Stimulated activated naive CD4-positive, alpha-beta T cell treated with Interleukin-2 at 50 U/mL for 16 hours (primary cell): ENCODE data around the gene SPTSSA.
"Not testable (repeated sequence)": the region's sequence is repeated elsewhere in the genome, so short reads cannot be mapped to it uniquely, and the experiment has no call there.

Experiments used
- DNase-seq: peaks from one replicate; lab custom pipeline; 2025; lab: John Stamatoyannopoulos, UW

Gene SPTSSA

GRCh38 chr14:34426313-34427295 lies 35.4 kb downstream of the SPTSSA start:
- DNase-seq = no peak

- no peak for DNase-seq
Observed at GRCh38 chr14:34425095-34425851, 36.8 kb downstream of the SPTSSA start.

- DNase-seq = no peak
Observed at GRCh38 chr14:34424488-34424887, 37.6 kb downstream of the SPTSSA start.

- no peak for DNase-seq
Observed at GRCh38 chr14:34423445-34423844, 38.6 kb downstream of the SPTSSA start.

- no peak for DNase-seq
Observed at GRCh38 chr14:34420547-34421150, 41.4 kb downstream of the SPTSSA start.

- no peak for DNase-seq
Observed at GRCh38 chr14:34409721-34410120, 52.3 kb downstream of the SPTSSA start.

GRCh38 chr14:34407951-34408350 lies 54.1 kb downstream of the SPTSSA start:
- DNase-seq = no peak

GRCh38 chr14:34404416-34404815 lies 57.6 kb downstream of the SPTSSA start:
- no peak for DNase-seq

GRCh38 chr14:34403646-34404045 lies 58.4 kb downstream of the SPTSSA start:
- no peak for DNase-seq

GRCh38 chr14:34398024-34398423 lies 64.0 kb downstream of the SPTSSA start:
- DNase-seq = no peak

- no peak for DNase-seq
Observed at GRCh38 chr14:34387974-34388516, 74.0 kb downstream of the SPTSSA start.

- no peak for DNase-seq
Observed at GRCh38 chr14:34386865-34387485, 75.1 kb downstream of the SPTSSA start.

GRCh38 chr14:34385881-34386280 lies 76.2 kb downstream of the SPTSSA start:
- not testable (repeated sequence) for DNase-seq

- DNase-seq = no peak
Observed at GRCh38 chr14:34383839-34384238, 78.2 kb downstream of the SPTSSA start.
